ENCODE measurements around the gene PTPRH. TPM values are rescaled to one million over a fixed set of nuclear protein-coding genes. Genes with fewer than 3 reads are reported as not detected.
"Not testable (repeated sequence)": the region's sequence is repeated elsewhere in the genome, so short reads cannot be mapped to it uniquely, and the experiment has no call there.

Gene PTPRH
- total RNA-seq, 1 donor, result not detected

DNA sequence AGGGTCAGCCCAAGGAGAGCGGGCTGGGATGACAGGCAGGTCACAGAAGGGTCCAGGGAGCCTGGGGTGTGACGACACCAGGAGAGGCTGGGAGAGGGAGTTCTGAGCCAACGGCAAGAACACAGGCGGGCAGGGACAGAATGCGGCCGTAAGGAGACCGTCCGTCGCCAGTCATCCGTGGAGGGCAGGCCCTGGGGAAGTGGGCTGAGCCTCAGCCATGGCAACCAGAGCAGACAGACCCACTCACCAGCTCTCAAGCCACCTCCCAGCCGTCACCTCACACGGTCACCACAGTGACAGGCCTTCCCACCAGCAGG lies 22.9 kb upstream of the PTPRH start:
- H3K9me3 ChIP-seq (ENCODE audit: low read depth, low read length), result no peaks in the 10 kb centered on the region
- no peak overlapping the region for H3K4me3 ChIP-seq (ENCODE audit: low read length)
- H3K27me3 ChIP-seq (ENCODE audit: insufficient read depth, low read length), result no peaks in the 10 kb centered on the region
- no peaks in the 10 kb centered on the region for H3K4me1 ChIP-seq (ENCODE audit: insufficient read depth, low read length)

DNA sequence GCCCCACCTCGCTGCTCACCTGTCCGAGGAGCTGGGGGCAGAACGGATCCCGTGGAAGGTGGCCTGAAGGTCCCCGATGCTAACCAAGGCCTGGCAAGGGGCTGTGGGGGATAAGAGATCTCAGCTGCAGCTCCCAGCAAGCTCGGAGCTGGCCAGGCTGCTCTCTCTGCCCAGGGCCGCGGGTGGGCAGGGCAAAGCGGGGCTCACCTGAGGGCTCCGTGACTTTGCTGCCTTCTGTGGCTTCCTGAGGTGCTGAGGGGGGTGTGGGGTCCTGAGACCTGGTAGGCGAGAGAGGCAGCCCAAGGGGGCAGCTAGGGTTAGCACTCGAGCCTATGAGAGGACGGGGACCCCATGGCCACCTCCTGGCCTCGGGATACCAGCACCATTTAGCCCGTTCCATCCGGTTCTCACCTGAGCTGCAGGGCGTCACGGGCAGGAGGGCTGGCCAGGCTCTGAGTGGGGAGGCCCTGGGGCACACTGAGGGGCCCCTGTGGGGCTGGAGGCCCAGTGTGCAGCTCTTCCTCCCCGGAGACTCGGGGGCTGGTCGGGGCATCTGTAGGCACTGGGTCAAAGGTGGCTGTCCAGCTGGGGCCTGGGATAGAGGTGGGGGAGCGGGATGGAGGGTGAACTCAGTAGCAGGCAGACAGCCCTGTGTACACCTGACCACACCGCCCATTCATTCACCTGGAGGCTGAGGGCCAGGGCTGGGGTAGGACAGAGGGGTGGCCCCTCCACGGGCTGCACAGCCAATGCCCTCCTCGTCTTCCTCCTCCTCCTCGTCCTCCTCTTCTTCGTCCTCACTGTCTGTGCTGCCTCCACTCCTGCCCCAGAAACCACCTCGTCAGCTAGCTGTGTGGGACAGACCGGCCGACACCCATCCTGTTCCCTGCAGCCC lies 22.3 kb upstream of the PTPRH start:
- H3K27me3 ChIP-seq (ENCODE audit: insufficient read depth, low read length), result no peaks in the 10 kb centered on the region
- H3K4me3 ChIP-seq (ENCODE audit: low read length), result no peak overlapping the region
- H3K9me3 ChIP-seq (ENCODE audit: low read depth, low read length), result no peaks in the 10 kb centered on the region

DNA sequence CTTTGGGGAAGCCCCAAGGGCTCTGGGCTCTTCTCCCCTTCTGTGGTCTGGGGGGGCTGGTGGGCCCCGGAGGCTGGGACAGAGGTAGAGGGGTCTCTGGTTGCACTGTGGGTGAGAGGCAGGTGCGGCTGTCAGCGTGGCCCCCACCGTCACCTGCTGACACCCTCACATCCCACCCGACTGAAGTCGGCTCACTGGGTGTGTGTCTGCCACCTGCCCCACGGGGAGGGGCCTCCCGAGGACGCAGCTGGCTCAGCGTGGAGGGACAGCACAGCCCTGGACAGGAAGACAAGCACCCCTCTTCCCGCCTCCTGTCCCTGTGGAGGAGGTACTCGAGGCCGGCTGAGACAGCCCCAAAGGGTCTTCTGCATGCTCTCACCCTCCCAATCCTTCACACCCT lies 21.5 kb upstream of the PTPRH start:
- no peak overlapping the region for H3K4me3 ChIP-seq (ENCODE audit: low read length)
- no peaks in the 10 kb centered on the region for H3K27me3 ChIP-seq (ENCODE audit: insufficient read depth, low read length)
- H3K4me1 ChIP-seq (ENCODE audit: insufficient read depth, low read length), result no peaks in the 10 kb centered on the region
- no peaks in the 10 kb centered on the region for H3K9me3 ChIP-seq (ENCODE audit: low read depth, low read length)

More for the DNA sequence above, 22.3 kb upstream of the PTPRH start:
- H3K4me1 ChIP-seq (ENCODE audit: insufficient read depth, low read length), result no peaks in the 10 kb centered on the region

DNA sequence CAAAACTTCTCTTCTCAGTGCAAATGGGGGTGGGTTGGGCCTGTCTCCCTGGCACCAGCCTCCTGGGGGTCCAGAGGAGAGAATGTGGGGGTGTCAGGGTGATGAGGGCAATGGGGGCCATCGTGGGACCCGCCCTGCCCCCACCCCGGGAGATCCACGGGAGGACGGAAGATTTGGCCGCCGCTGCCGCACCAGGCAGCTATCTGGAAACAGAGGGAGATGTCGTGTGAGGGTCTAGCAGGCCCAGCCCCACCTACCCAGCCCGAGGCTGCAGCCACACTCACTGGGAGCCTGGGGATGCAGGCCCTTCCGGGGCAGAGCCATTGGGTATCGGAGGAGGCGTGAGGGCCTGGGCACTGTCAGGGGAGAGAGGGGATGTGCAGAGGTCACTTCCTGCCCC lies 21.0 kb upstream of the PTPRH start:
- no peaks in the 10 kb centered on the region for H3K4me1 ChIP-seq (ENCODE audit: insufficient read depth, low read length)
- no peak overlapping the region for H3K4me3 ChIP-seq (ENCODE audit: low read length)
- H3K27me3 ChIP-seq (ENCODE audit: insufficient read depth, low read length), result no peaks in the 10 kb centered on the region
- H3K9me3 ChIP-seq (ENCODE audit: low read depth, low read length), result no peaks in the 10 kb centered on the region

DNA sequence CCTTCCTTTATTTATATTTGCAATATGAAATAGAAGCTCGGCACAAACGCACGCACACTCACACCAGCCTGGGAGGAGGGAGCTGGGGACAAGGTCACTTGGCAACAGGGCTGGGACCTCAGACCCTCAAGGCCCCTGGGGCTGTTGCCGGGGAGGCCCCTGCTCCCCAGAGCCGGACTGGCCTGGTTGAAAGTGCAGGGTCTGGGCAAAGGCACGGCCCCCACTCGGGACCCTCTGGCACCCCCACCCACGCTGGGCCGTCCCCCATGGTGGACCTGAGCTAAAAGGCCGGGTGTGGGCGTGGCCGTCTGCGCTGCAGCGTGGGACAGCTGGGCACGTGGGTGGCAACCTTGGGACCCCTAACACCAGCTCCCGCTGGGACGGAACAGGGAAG lies 20.5 kb upstream of the PTPRH start:
- Histone ChIP-seq H3K4me3 (ENCODE audit: low read length) (no peak overlapping the region), H3K9me3 (ENCODE audit: low read depth, low read length) (no peaks in the 10 kb centered on the region), H3K4me1 (ENCODE audit: insufficient read depth, low read length) (no peaks in the 10 kb centered on the region), H3K27me3 (ENCODE audit: insufficient read depth, low read length) (no peaks in the 10 kb centered on the region)

DNA sequence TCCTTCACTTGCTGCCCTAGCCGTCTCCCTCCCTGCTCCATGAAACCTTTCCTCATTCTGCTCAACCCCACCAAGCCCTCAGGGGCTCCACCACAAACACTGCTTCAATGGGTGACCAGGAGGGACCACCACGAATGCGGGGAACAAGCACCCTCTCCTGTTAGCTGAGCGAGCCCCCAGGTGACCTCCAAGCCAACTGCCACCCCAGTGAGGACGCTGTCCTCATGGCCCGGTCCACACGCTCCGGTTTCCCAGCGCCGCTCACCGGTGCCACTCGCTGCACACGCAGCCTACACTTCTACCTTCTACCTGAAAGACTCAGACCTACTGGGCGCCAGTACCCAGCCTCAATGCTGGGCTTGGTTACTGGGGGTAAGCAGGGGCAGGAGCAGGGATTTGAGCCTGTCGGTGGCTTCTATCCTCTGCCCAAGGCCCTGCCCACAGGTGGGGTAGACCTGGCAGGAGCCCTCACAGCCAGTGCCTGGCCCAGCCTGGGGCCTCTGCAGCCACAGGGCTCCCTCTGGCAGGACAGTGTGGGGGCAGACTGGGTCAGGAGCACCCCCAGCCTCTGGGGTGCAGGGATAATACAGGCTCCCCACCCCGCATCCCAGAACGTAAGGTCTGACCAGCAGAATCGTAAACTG lies 20.0 kb upstream of the PTPRH start:
- Histone ChIP-seq H3K9me3 (ENCODE audit: low read depth, low read length) (no peaks in the 10 kb centered on the region), H3K4me1 (ENCODE audit: insufficient read depth, low read length) (no peaks in the 10 kb centered on the region), H3K27me3 (ENCODE audit: insufficient read depth, low read length) (no peaks in the 10 kb centered on the region), H3K4me3 (ENCODE audit: low read length) (no peak overlapping the region)

DNA sequence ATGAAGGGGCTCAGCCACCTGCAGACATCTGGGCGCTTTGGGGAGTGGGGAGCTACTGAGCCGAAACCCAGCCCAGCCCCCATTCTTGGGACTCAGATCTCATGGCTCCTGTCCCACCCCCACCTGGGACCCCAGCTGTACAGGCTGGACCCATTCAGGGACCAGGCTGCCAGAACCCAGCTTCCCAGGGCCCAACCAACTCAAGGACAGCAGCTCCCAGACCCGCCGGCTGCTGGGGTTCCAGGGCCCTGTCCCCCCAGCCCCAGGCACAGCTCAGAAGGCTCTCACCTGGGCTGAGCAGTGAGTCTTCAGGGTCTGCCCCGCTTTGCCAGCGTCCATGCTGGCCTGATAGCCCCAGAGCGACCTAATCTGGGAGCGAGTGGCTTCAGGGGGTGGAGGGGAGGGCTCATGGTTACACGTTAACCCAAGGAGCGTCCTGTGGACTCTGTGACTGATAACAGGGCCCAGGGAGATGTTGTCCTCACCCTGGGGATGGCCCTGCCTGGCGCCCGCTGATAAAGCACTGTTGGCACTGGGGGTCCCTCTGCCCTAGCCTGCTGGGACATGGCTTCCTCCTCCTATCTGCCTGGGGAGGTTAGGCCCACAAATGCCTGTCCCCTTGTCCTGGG lies 19.2 kb upstream of the PTPRH start, which contains the start of gene TMEM86B:
Gene TMEM86B (minus strand): TSS at position 361 of the 629 bp plus-strand sequence. CDS start 22 bp downstream, at position 339.
- H3K4me1 ChIP-seq (ENCODE audit: insufficient read depth, low read length), result no peaks in the 10 kb centered on the region
- H3K4me3 ChIP-seq (ENCODE audit: low read length), result no peak within 1 kb of the TSS
- no peaks in the 10 kb centered on the region for H3K9me3 ChIP-seq (ENCODE audit: low read depth, low read length)
- H3K27me3 ChIP-seq (ENCODE audit: insufficient read depth, low read length), result no peaks in the 10 kb centered on the region

DNA sequence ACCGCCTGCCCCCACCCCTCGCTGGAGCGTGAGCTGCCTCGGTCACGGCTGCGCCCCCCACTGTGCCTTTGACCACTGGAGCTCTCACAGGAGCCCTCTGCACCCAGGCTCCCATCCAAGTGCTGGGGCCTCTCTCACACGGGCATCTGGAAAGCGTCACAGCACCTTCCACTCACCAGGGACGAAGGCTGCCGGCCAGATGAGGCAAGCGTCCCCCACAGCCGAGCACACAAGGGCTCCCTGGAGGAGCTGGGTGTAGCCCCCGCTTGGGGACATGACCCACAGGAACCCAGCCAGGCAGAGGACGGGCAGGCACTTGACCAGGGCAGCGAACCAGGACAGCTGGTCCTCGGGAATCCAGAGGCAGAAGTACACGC lies 18.7 kb upstream of the PTPRH start:
- Histone ChIP-seq H3K9me3 (ENCODE audit: low read depth, low read length) (no peaks in the 10 kb centered on the region), H3K4me3 (ENCODE audit: low read length) (no peak overlapping the region), H3K4me1 (ENCODE audit: insufficient read depth, low read length) (no peaks in the 10 kb centered on the region), H3K27me3 (ENCODE audit: insufficient read depth, low read length) (no peaks in the 10 kb centered on the region)

DNA sequence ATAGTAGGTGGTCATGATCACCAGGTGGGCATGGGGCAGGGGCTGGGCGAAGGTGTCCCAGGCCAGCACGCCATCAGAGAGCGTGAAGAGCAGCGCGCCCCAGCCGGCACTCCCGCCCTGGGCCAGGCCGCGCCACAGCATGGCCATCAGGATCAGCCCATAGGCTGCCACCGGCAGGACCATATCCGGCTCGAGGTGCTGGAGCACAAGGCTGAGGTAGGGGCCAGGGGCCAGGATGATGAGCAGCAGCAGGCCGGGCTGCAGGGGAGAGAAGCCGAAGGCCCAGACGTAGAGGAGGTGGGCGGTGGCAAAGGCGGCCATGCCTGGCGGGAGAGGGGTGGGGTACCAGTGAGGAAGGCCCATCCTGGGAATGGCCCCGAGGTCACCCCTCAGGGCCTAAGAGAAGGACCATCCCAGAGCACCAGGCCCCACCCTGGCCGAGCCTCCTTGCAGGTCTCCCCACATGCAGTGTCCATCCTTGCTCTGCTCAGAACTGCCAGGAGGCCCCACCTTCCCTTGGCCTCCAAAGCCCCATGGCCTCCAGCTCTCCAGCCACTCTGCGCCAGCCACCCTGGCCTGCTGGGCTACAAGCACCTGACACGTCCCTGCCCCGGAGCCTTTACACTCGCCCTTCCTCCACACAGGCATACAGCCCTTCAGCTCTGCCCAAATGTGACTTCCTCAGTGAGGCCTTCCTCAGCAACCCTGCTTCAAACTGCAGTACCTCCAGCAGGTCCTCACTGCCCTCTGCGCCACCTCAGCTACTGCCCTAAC lies 18.1 kb upstream of the PTPRH start:
- H3K27me3 ChIP-seq (ENCODE audit: insufficient read depth, low read length), result no peaks in the 10 kb centered on the region
- H3K4me3 ChIP-seq (ENCODE audit: low read length), result no peak overlapping the region
- no peaks in the 10 kb centered on the region for H3K4me1 ChIP-seq (ENCODE audit: insufficient read depth, low read length)
- no peaks in the 10 kb centered on the region for H3K9me3 ChIP-seq (ENCODE audit: low read depth, low read length)

DNA sequence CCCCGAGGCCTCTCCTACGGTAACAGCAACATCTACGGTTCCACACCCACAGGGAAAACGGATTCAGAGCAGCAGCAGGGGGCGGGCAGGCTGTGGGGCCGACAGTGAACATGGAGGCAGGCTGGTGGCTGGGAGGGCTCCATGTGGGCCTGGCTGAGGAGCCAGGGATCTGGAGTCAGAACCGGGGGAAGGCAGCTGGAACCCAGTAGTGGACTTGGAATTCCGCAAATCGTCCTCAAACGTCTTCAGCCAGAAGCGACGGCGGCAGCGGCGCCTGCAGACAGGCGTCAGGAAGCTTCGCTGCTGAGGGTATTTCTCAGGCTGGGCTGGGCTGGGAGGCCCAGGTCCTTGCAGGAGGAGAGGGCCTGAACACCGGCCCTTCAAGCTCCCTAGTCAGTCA lies 17.5 kb upstream of the PTPRH start:
- H3K9me3 ChIP-seq (ENCODE audit: low read depth, low read length), result no peaks in the 10 kb centered on the region
- H3K4me1 ChIP-seq (ENCODE audit: insufficient read depth, low read length), result no peaks in the 10 kb centered on the region
- no peaks in the 10 kb centered on the region for H3K27me3 ChIP-seq (ENCODE audit: insufficient read depth, low read length)
- no peak overlapping the region for H3K4me3 ChIP-seq (ENCODE audit: low read length)

DNA sequence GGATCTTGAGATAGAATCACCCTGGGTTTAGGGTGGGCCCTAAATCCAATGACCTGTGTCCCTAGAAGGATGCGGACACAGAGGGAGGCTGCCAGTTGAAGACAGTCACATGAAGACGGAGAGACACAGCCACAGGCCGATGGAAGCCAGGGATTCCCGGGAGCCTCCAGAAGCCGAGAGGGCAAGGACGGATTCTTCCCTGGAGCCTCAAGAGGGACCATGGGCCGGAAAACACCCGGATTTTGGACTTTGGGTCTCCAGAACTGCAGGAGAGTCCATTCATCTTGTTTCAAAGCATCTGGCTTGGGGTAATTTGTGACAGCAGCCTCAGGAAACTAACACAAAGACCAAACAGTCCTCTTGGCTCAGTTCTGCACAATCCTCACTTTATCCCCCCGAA lies 17.0 kb upstream of the PTPRH start:
- Histone ChIP-seq H3K27me3 (ENCODE audit: insufficient read depth, low read length) (no peaks in the 10 kb centered on the region), H3K9me3 (ENCODE audit: low read depth, low read length) (no peaks in the 10 kb centered on the region), H3K4me1 (ENCODE audit: insufficient read depth, low read length) (no peaks in the 10 kb centered on the region), H3K4me3 (ENCODE audit: low read length) (no peak overlapping the region)

DNA sequence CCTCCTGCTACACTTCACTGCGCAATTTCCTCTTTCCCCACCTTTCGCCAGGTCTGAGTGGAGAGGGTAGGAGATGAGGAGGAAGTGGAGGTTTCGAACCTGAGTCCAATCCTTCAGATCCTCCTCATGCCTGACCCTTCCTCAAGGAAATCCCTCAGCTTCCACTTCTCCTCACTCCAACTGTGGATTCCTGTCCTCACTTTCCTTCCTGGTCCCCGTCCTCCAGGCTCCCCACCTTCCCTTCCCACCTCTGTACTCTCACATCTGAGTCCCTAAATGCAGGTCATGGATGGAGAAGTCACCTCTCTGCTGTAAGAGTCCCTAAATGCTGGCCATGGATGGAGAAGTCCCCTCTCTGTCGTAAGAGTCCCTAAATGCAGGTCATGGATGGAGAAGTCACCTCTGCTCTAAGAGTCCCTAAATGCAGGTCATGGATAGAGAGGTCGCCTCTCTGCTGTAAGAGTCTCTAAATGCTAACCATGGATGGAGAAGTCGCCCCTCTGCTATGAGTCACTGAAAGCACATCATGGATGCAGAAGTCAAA lies 16.2 kb upstream of the PTPRH start:
- Histone ChIP-seq H3K4me1 (ENCODE audit: insufficient read depth, low read length) (no peaks in the 10 kb centered on the region), H3K4me3 (ENCODE audit: low read length) (no peak overlapping the region), H3K9me3 (ENCODE audit: low read depth, low read length) (no peaks in the 10 kb centered on the region)

DNA sequence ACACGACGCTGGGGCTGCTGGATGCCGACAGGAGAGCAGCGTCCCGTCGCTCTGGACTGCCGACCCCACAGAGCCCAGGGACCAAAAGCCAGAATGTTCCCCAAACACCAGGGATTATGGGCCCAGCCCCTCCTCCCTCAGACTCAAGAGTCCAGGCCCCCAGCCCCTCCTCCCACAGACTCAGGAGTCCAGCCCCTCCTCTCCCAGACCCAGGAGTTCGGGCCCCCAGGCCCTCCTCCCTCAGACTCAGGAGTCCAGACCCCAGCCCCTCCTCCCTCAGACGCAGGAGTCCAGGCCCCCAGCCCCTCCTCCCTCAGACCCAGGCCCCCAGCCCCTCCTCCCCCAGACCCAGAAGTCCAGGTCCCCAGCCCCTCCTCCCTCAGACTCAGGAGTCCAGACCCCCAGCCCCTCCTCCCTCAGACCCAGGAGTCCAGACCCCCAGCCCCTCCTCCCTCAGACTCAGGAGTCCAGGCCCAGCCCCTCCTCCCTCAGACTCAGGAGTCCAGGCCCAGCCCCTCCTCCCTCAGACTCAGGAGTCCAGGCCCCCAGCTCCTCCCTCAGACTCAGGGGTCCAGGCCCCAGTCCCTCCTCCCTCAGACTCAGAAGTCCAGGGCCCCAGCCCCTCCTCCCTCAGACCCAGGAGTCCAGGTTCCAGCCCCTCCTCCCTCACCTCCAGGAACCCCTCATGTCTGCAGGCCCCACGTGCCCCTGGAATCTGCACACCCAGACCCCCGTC lies 15.5 kb upstream of the PTPRH start:
- H3K4me3 ChIP-seq (ENCODE audit: low read length); H3K27me3 ChIP-seq (ENCODE audit: insufficient read depth, low read length); H3K4me1 ChIP-seq (ENCODE audit: insufficient read depth, low read length); H3K9me3 ChIP-seq (ENCODE audit: low read depth, low read length): not testable (repeated sequence)

More for the DNA sequence above, 16.2 kb upstream of the PTPRH start:
- no peaks in the 10 kb centered on the region for H3K27me3 ChIP-seq (ENCODE audit: insufficient read depth, low read length)

DNA sequence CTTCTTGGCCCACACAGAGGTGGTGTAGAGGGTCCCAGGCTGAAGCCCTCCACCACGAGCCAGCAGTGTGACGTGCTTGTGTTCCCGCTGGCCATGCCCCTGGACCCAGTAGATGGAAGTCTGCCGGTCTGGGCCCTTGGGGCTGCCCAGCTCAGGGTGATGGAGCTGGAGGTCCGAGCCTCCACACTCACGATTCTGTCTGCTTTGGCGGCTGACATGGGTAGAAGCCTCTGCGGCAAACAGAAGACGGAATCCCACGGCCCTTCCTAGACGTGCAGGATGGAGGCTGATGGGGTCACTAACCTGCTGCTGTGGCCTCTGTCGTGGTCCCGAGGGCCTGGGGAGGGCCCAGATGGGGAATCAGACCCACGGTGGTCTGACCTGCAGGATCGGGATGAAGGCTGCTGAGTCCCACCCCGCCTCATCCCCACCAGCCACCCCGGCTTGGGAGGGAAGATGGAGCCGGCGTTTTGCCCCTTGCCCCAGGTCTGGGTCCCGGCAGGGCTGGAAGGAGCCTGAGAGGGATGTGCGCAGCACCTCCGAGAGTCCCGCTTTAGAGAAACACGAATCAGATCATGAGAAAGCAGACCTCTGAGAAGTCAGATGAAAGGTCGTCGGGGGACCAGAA lies 14.9 kb upstream of the PTPRH start:
- Histone ChIP-seq H3K4me1 (ENCODE audit: insufficient read depth, low read length) (no peaks in the 10 kb centered on the region), H3K4me3 (ENCODE audit: low read length) (no peak overlapping the region), H3K27me3 (ENCODE audit: insufficient read depth, low read length) (no peaks in the 10 kb centered on the region), H3K9me3 (ENCODE audit: low read depth, low read length) (no peaks in the 10 kb centered on the region)

Data from mononuclear cell (primary cell).